Measurements from ENCODE around the gene B4GALNT2.
"Not testable (repeated sequence)": the region's sequence is repeated elsewhere in the genome, so short reads cannot be mapped to it uniquely, and the experiment has no call there.

B4GALNT2 gene

GRCh38 chr17:49132699-49133364 is at the start of gene B4GALNT2:
B4GALNT2 (plus strand) TSS chr17:49132769; CDS start chr17:49132793, 24 bp downstream.
- DNase-seq, result peak; percentile 42

- DNase-seq, result not testable (repeated sequence)
These were observed 47.5 kb upstream of the B4GALNT2 start for GRCh38 chr17:49085046-49085445.

- no peak for DNase-seq
These were observed 46.8 kb upstream of the B4GALNT2 start for GRCh38 chr17:49085565-49086315.

- no peak for DNase-seq
These were observed 46.3 kb upstream of the B4GALNT2 start for GRCh38 chr17:49086316-49086605.

GRCh38 chr17:49086649-49087048 is 45.9 kb upstream of the B4GALNT2 start:
- DNase-seq, result no peak

- no peak for DNase-seq
These were observed 43.5 kb upstream of the B4GALNT2 start for GRCh38 chr17:49089094-49089493.

- DNase-seq, result no peak
These were observed 41.5 kb upstream of the B4GALNT2 start for GRCh38 chr17:49090878-49091594.

- DNase-seq, result no peak
These were observed 39.4 kb upstream of the B4GALNT2 start for GRCh38 chr17:49093131-49093530.

- DNase-seq, result no peak
These were observed 32.0 kb upstream of the B4GALNT2 start for GRCh38 chr17:49100601-49101000.

GRCh38 chr17:49101054-49101534 is 31.5 kb upstream of the B4GALNT2 start:
- no peak for DNase-seq

GRCh38 chr17:49103360-49103759 is 29.2 kb upstream of the B4GALNT2 start:
- DNase-seq, result not testable (repeated sequence)

GRCh38 chr17:49104511-49105074 is 28.0 kb upstream of the B4GALNT2 start:
- DNase-seq, result no peak

GRCh38 chr17:49106321-49107210 is 26.0 kb upstream of the B4GALNT2 start:
- no peak for DNase-seq

- DNase-seq, result no peak
These were observed 25.4 kb upstream of the B4GALNT2 start for GRCh38 chr17:49107211-49107557.

- DNase-seq, result no peak
These were observed 24.3 kb upstream of the B4GALNT2 start for GRCh38 chr17:49108318-49108717.

GRCh38 chr17:49110509-49110908 is 22.1 kb upstream of the B4GALNT2 start:
- DNase-seq, result no peak

- no peak for DNase-seq
These were observed 20.6 kb upstream of the B4GALNT2 start for GRCh38 chr17:49111934-49112333.

GRCh38 chr17:49112936-49113335 is 19.6 kb upstream of the B4GALNT2 start:
- DNase-seq, result no peak

GRCh38 chr17:49114703-49115102 is 17.9 kb upstream of the B4GALNT2 start:
- no peak for DNase-seq

GRCh38 chr17:49117587-49118230 is 14.9 kb upstream of the B4GALNT2 start:
- DNase-seq, result no peak

- no peak for DNase-seq
These were observed 12.4 kb upstream of the B4GALNT2 start for GRCh38 chr17:49120166-49120565.

- DNase-seq, result no peak
These were observed 10.8 kb upstream of the B4GALNT2 start for GRCh38 chr17:49121696-49122292.
